WI38 (cell line): Measurements from ENCODE around the gene TCP11L1.

ENCODE experiments used
- H3K4me3 ChIP-seq: 2 replicates; pipeline ENCODE4 v1.5.1; 2011; ENCODE audit warnings: low read depth, mild to moderate bottlenecking, control low read depth, low read length
- CTCF ChIP-seq: IDR thresholded peaks from 2 replicates; pipeline ENCODE4 v1.5.1; 2012; ENCODE audit warnings: low read depth, mild to moderate bottlenecking, control low read depth, low read length

Gene TCP11L1

GRCh38 chr11:33059331-33060007, 20.1 kb downstream of the TCP11L1 start:
- TF ChIP-seq CTCF: no peak
- H3K4me3 ChIP-seq: no peak overlapping the region

- TF ChIP-seq CTCF: no peak
- no peak overlapping the region for H3K4me3 ChIP-seq
Measured at GRCh38 chr11:33060271-33060670, 20.9 kb downstream of the TCP11L1 start.

GRCh38 chr11:33062137-33062536, 22.8 kb downstream of the TCP11L1 start:
- TF ChIP-seq CTCF: no peak
- no peak overlapping the region for H3K4me3 ChIP-seq

- H3K4me3 ChIP-seq: no peak overlapping the region
- no peak for TF ChIP-seq CTCF
Measured at GRCh38 chr11:33063326-33063881, 24.0 kb downstream of the TCP11L1 start.

GRCh38 chr11:33064033-33064825, 24.9 kb downstream of the TCP11L1 start:
- H3K4me3 ChIP-seq: no peak overlapping the region
- no peak for TF ChIP-seq CTCF

- H3K4me3 ChIP-seq: no peak overlapping the region
- TF ChIP-seq CTCF: no peak
Measured at GRCh38 chr11:33064866-33065265, 25.5 kb downstream of the TCP11L1 start.
